T-cell (primary cell): ENCODE data around the gene IVD. TPM values are rescaled to one million over a fixed set of nuclear protein-coding genes. Genes with fewer than 3 reads are reported as not detected.
"Not testable (repeated sequence)": the region's sequence is repeated elsewhere in the genome, so short reads cannot be mapped to it uniquely, and the experiment has no call there.

Experiments
- ATAC-seq, 4 experiments: fragments of 200-7000 bp in 3 of 4; fragments of 150-1000 bp in 1 of 4; cut with Tn5 transposase; replicated peaks in 1 of 4; 1 replicate in 3 of 4; 2 replicates in 1 of 4; pipeline ENCODE4 v1.10.0; 2021; ENCODE audit warnings: moderate library complexity in 3 of 4, mild to moderate bottlenecking in 2 of 4, moderate number of reproducible peaks in 1 of 4
- CTCF ChIA-PET, 2 donors: fragments of 300-600 bp; sonication (Branson Sonifier 250); formaldehyde crosslinking; loops; one replicate each; lab custom pipeline; 2022; ENCODE audit warnings: antibody characterized with exemption in 2 of 2; lab: Charles Lee
- POLR2A ChIA-PET, 2 donors: fragments of 300-600 bp; sonication (Branson Sonifier 250); formaldehyde crosslinking; loops; one replicate each; lab custom pipeline; 2022; ENCODE audit warnings: antibody characterized with exemption in 2 of 2; lab: Charles Lee
- DNase-seq, 35 experiments: peaks; one replicate each; pipeline versions ENCODE4 v3.0.0 to v3.0.0-alpha.2; 2013 to 2023
- H3K27ac ChIP-seq: one replicate; pipeline ENCODE4 v1.5.1; 2013; ENCODE audit warnings: low read length
- H3K27me3 ChIP-seq, 2 experiments: replicated peaks in 1 of 2; 1 replicate in 1 of 2; 2 replicates in 1 of 2; pipeline versions ENCODE4 v1.6.1 to v1.7.0; 2013; ENCODE audit warnings: low read length in 1 of 2, mixed read lengths in 1 of 2; ENCODE audit not compliant: control insufficient read depth in 2 of 2, insufficient read depth in 2 of 2; ENCODE audit errors: extremely low read depth in 1 of 2
- H3K36me3 ChIP-seq, 2 donors: 1 replicate in 1 of 2; 2 replicates in 1 of 2; pipeline versions ENCODE4 v1.6.1 to v1.7.0; 2013; ENCODE audit warnings: low read length in 1 of 2; ENCODE audit not compliant: control insufficient read depth in 2 of 2, insufficient read depth in 1 of 2; ENCODE audit errors: extremely low read depth in 1 of 2
- H3K4me1 ChIP-seq, 2 experiments: 1 replicate in 1 of 2; 2 replicates in 1 of 2; pipeline versions ENCODE4 v1.6.1 to v1.7.0; 2013; ENCODE audit warnings: low read length in 2 of 2, mixed read lengths in 1 of 2; ENCODE audit not compliant: insufficient read depth in 2 of 2, control insufficient read depth in 1 of 2; ENCODE audit errors: extremely low read depth in 1 of 2
- H3K4me3 ChIP-seq, 2 donors: 1 replicate in 1 of 2; 2 replicates in 1 of 2; pipeline versions ENCODE4 v1.5.1 to v1.7.0; 2013; ENCODE audit warnings: mild to moderate bottlenecking in 2 of 2, low read length in 1 of 2, moderate library complexity in 1 of 2; ENCODE audit not compliant: control insufficient read depth in 1 of 2; ENCODE audit errors: extremely low read depth in 1 of 2
- H3K9me3 ChIP-seq: 2 replicates; pipeline ENCODE4 v1.7.0; 2013
- H3K27ac Mint-ChIP-seq, 2 donors: one replicate each; pipeline ENCODE4 v1.8.0; 2020 to 2021; ENCODE audit warnings: mild to moderate bottlenecking in 2 of 2, mixed read lengths in 2 of 2
- H3K27me3 Mint-ChIP-seq, 2 donors: one replicate each; pipeline ENCODE4 v1.8.0; 2021 to 2022; ENCODE audit warnings: mixed read lengths in 2 of 2
- H3K36me3 Mint-ChIP-seq: one replicate; pipeline ENCODE4 v1.8.0; 2021; ENCODE audit warnings: mixed read lengths
- H3K4me1 Mint-ChIP-seq, 3 donors: one replicate each; pipeline ENCODE4 v1.8.0; 2020 to 2022; ENCODE audit warnings: mixed read lengths in 3 of 3, mild to moderate bottlenecking in 1 of 3
- H3K4me3 Mint-ChIP-seq, 3 donors: one replicate each; pipeline ENCODE4 v1.8.0; 2020 to 2022; ENCODE audit warnings: mild to moderate bottlenecking in 3 of 3, mixed read lengths in 3 of 3, moderate library complexity in 3 of 3
- H3K9me3 Mint-ChIP-seq, 3 donors: one replicate each; pipeline ENCODE4 v1.8.0; 2020 to 2022; ENCODE audit warnings: mixed read lengths in 3 of 3
- WGBS: methylation state at CpG from one replicate; pipeline ENCODE4 v1.1.5; 2013; ENCODE audit warnings: missing lambda C conversion rate; ENCODE audit not compliant: insufficient coverage; 5-methylcytosine and 5-hydroxymethylcytosine counted together
- total RNA-seq, 35 experiments: library from RNA in 6 of 35; stranded (reverse) in 6 of 35; fragments of 120-200 nt in 1 of 35; gene quantifications; one replicate each; pipeline versions ENCODE4 v1.2.1 to v1.2.4 and lab custom pipeline; 2013 to 2026

IVD gene
- total RNA-seq, 5 donors from 2014 or later (not counting 1 experiment from before 2014, with no cell fraction given) = 52.3 to 89.8 (median 81.4) TPM

- no peak for ATAC-seq
- CTCF ChIA-PET = interaction anchor here in 1 of 2 donors (0.7 kb wide), 1 partner anchor 260 kb away, joined by 6 read pairs; no protein-coding TSS in a partner anchor
- no peaks in the 10 kb centered on the region for H3K9me3 Mint-ChIP-seq
- no peaks in the 10 kb centered on the region for H3K36me3 Mint-ChIP-seq
- no peaks in the 10 kb centered on the region for H3K27me3 Mint-ChIP-seq
- no peak overlapping the region for H3K4me3 Mint-ChIP-seq
- H3K27ac Mint-ChIP-seq = peak overlapping the region; percentile 60 to 72
- Histone ChIP-seq H3K4me3 (no peak overlapping the region), H3K4me1 (peaks cover 16 to 64% of the 10 kb centered on the region in 2 experiments), H3K36me3 (no peaks in the 10 kb centered on the region), H3K9me3 (no peaks in the 10 kb centered on the region), H3K27ac (no peak overlapping the region), H3K27me3 (no peaks in the 10 kb centered on the region)
- POLR2A ChIA-PET = interaction anchor here in 1 of 2 donors (0.6 to 0.7 kb wide), 2 partner anchors 10 to 200 kb away, joined by 3 to 5 read pairs; no protein-coding TSS in a partner anchor
- DNase-seq = no peak
- H3K4me1 Mint-ChIP-seq = peaks cover 77 to 85% (median 79%) of the 10 kb centered on the region in 3 donors
Measured at GRCh38 chr15:40449275-40449674, 43.7 kb downstream of the IVD start.

GRCh38 chr15:40450047-40450446, 44.5 kb downstream of the IVD start:
- ChIA-PET CTCF (interaction anchor here (0.5 to 0.7 kb wide), 2 partner anchors 9 to 190 kb away, joined by 3 read pairs; no protein-coding TSS in a partner anchor), POLR2A (no interaction called here)
- Histone ChIP-seq H3K36me3 (no peaks in the 10 kb centered on the region), H3K4me1 (peaks cover 23 to 65% of the 10 kb centered on the region in 2 experiments), H3K9me3 (no peaks in the 10 kb centered on the region), H3K4me3 (no peak overlapping the region), H3K27me3 (no peaks in the 10 kb centered on the region), H3K27ac (no peak overlapping the region)
- H3K4me3 Mint-ChIP-seq = peak overlapping the region in 1 of 3 donors; percentile 12
- no peaks in the 10 kb centered on the region for H3K27me3 Mint-ChIP-seq
- 80% methylated on average over 1 of the region's 2 CpGs for WGBS
- H3K27ac Mint-ChIP-seq = peak overlapping the region; percentile 60 to 97
- H3K9me3 Mint-ChIP-seq = no peaks in the 10 kb centered on the region
- peaks cover 77 to 85% (median 79%) of the 10 kb centered on the region in 3 donors for H3K4me1 Mint-ChIP-seq
- DNase-seq = no peak
- H3K36me3 Mint-ChIP-seq = no peaks in the 10 kb centered on the region
- ATAC-seq = no peak

- Histone ChIP-seq H3K9me3 (no peaks in the 10 kb centered on the region), H3K36me3 (no peaks in the 10 kb centered on the region), H3K27ac (peak overlapping the region; percentile 52), H3K27me3 (no peaks in the 10 kb centered on the region), H3K4me1 (peaks cover 30 to 73% of the 10 kb centered on the region in 2 experiments), H3K4me3 (no peak overlapping the region)
- Mint-ChIP-seq H3K4me1 (peaks cover 84 to 88% (median 86%) of the 10 kb centered on the region in 3 donors), H3K36me3 (no peaks in the 10 kb centered on the region), H3K9me3 (no peaks in the 10 kb centered on the region), H3K27ac (peak overlapping the region; percentile 97), H3K27me3 (no peaks in the 10 kb centered on the region), H3K4me3 (peak overlapping the region; percentile 18 to 80 (median 71))
- ChIA-PET POLR2A (interaction anchor here (0.5 to 1.0 kb wide), 3 partner anchors 9 to 58 kb away, joined by 3 to 9 read pairs (median 3); no protein-coding TSS in a partner anchor), CTCF (interaction anchor here (0.6 to 0.8 kb wide), 4 partner anchors 9 to 111 kb away, joined by 3 to 9 read pairs (median 5); partner anchors contain the start of gene BAHD1 (in 1 of the 2))
- ATAC-seq (peak in 1 of 4 experiments; percentile 3), DNase-seq (no peak)
- WGBS = 94% methylated on average over 2 of the region's 3 CpGs
Measured at GRCh38 chr15:40451527-40452158, 46.0 kb downstream of the IVD start.

GRCh38 chr15:40452296-40453090, 46.9 kb downstream of the IVD start:
- no peaks in the 10 kb centered on the region for H3K9me3 ChIP-seq
- H3K4me3 Mint-ChIP-seq = peak overlapping the region; percentile 71 to 80 (median 74)
- H3K36me3 Mint-ChIP-seq = no peaks in the 10 kb centered on the region
- H3K4me1 ChIP-seq = peaks cover 31 to 82% of the 10 kb centered on the region in 2 experiments
- ATAC-seq (peak; percentile 52 to 58 (median 55)), DNase-seq (peak in 1 of 35 experiments; percentile 16)
- CTCF ChIA-PET = no interaction called here
- peak overlapping the region; percentile 97 for H3K27ac Mint-ChIP-seq
- peak overlapping the region; percentile 52 for H3K27ac ChIP-seq
- H3K36me3 ChIP-seq = no peaks in the 10 kb centered on the region
- peaks cover 88 to 91% (median 90%) of the 10 kb centered on the region in 3 donors for H3K4me1 Mint-ChIP-seq
- 24% methylated on average over 5 of the region's 11 CpGs for WGBS
- H3K27me3 ChIP-seq = no peaks in the 10 kb centered on the region
- POLR2A ChIA-PET = interaction anchor here in 1 of 2 donors (0.5 kb wide), 1 partner anchor 28 kb away, joined by 9 read pairs; no protein-coding TSS in a partner anchor
- H3K27me3 Mint-ChIP-seq = no peaks in the 10 kb centered on the region
- peak overlapping the region in 1 of 2 donors; percentile 33 for H3K4me3 ChIP-seq
- H3K9me3 Mint-ChIP-seq = no peaks in the 10 kb centered on the region

- H3K4me1 Mint-ChIP-seq = peaks cover 85 to 87% (median 85%) of the 10 kb centered on the region in 3 donors
- ATAC-seq (peak; percentile 69 to 80 (median 78)), DNase-seq (peak in 10 of 35 experiments; percentile 18 to 61 (median 40))
- Histone ChIP-seq H3K27ac (peak overlapping the region; percentile 63), H3K4me3 (peak overlapping the region; percentile 18 to 35), H3K4me1 (peaks cover 31 to 86% of the 10 kb centered on the region in 2 experiments)
- H3K27me3 ChIP-seq, H3K36me3 ChIP-seq, H3K9me3 Mint-ChIP-seq, POLR2A ChIA-PET, H3K9me3 ChIP-seq, H3K27me3 Mint-ChIP-seq, CTCF ChIA-PET, H3K36me3 Mint-ChIP-seq: not testable (repeated sequence)
- peak overlapping the region; percentile 97 for H3K27ac Mint-ChIP-seq
- WGBS = 0% methylated on average over 1 of the region's 3 CpGs
- peak overlapping the region; percentile 71 to 80 (median 74) for H3K4me3 Mint-ChIP-seq
Measured at GRCh38 chr15:40453941-40454340, 48.3 kb downstream of the IVD start.

- H3K4me3 Mint-ChIP-seq = peak overlapping the region; percentile 71 to 80 (median 74)
- DNase-seq = no peak
- peak overlapping the region in 1 of 2 donors; percentile 0 for H3K4me3 ChIP-seq
Measured at GRCh38 chr15:40454904-40455391, 49.4 kb downstream of the IVD start.

More at GRCh38 chr15:40454904-40455391, 49.4 kb downstream of the IVD start:
- Histone ChIP-seq H3K27ac (peak overlapping the region; percentile 63), H3K36me3 (peaks cover 4 to 16% of the 10 kb centered on the region in 2 donors), H3K27me3 (no peaks in the 10 kb centered on the region), H3K4me1 (peaks cover 31 to 86% of the 10 kb centered on the region in 2 experiments), H3K9me3 (no peaks in the 10 kb centered on the region)
- 75% methylated on average over 5 of the region's 9 CpGs for WGBS
- H3K9me3 Mint-ChIP-seq = no peaks in the 10 kb centered on the region
- ChIA-PET CTCF (no interaction called here), POLR2A (interaction anchor here in 1 of 2 donors (0.6 kb wide), 1 partner anchor 240 kb away, joined by 3 read pairs; no protein-coding TSS in a partner anchor)
- H3K27ac Mint-ChIP-seq = peak overlapping the region; percentile 97
- H3K4me1 Mint-ChIP-seq = peaks cover 77 to 79% (median 77%) of the 10 kb centered on the region in 3 donors
- no peaks in the 10 kb centered on the region for H3K27me3 Mint-ChIP-seq
- H3K36me3 Mint-ChIP-seq = no peaks in the 10 kb centered on the region
- ATAC-seq = peak in 2 of 4 experiments; percentile 28 to 38
